Activated naive CD4-positive, alpha-beta T cell treated with anti-CD3 and anti-CD28 coated beads, Interleukin-2, amount 50 U/mL, for 72 hours (primary cell): ENCODE data around the gene OR5D16. TPM values are rescaled to one million over a fixed set of nuclear protein-coding genes. Genes with fewer than 3 reads are reported as not detected.
"Not testable (repeated sequence)": the region's sequence is repeated elsewhere in the genome, so short reads cannot be mapped to it uniquely, and the experiment has no call there.

ENCODE experiments used
- ATAC-seq, 2 donors: fragments of 150-1000 bp; cut with Tn5 transposase; 2 replicates each; pipeline ENCODE4 v1.10.0; 2021; ENCODE audit warnings: mild to moderate bottlenecking in 2 of 2, moderate library complexity in 2 of 2
- DNase-seq, 2 donors: peaks; one replicate each; pipeline ENCODE4 v3.0.0; 2021 to 2022; ENCODE audit warnings: low spot score in 2 of 2
- H3K27ac Mint-ChIP-seq, 2 donors: one replicate each; pipeline ENCODE4 v1.8.0; 2022; ENCODE audit warnings: mild to moderate bottlenecking in 2 of 2, mixed read lengths in 2 of 2
- H3K36me3 Mint-ChIP-seq, 2 donors: one replicate each; pipeline ENCODE4 v1.8.0; 2022; ENCODE audit warnings: mixed read lengths in 2 of 2
- H3K9me3 Mint-ChIP-seq, 2 donors: one replicate each; pipeline ENCODE4 v1.8.0; 2022; ENCODE audit warnings: mixed read lengths in 2 of 2
- total RNA-seq, 2 donors: library from RNA; stranded (reverse); gene quantifications; one replicate each; pipeline ENCODE4 v1.2.3, GENCODE V29; 2022

The OR5D16 gene
- total RNA-seq, result not detected

GRCh38 chr11:55838452-55838851 lies at the start of gene OR5D16:
Gene OR5D16, plus strand, starts transcription at chr11:55838752. Its CDS starts 0 bp downstream, at chr11:55838752.
- DNase-seq (no peak), ATAC-seq (no peak)
- Mint-ChIP-seq H3K9me3 (peaks cover 13 to 19% of the 10 kb centered on the region in 2 donors), H3K27ac (no peak within 1 kb of the TSS), H3K36me3 (no peaks in the 10 kb centered on the region)

GRCh38 chr11:55791606-55792005 lies 46.9 kb upstream of the OR5D16 start:
- Mint-ChIP-seq H3K36me3 (peaks cover 0 to 7% of the 10 kb centered on the region in 2 donors), H3K27ac (no peak overlapping the region)

GRCh38 chr11:55793321-55793720 lies 45.2 kb upstream of the OR5D16 start:
- H3K27ac Mint-ChIP-seq, result no peak overlapping the region
- H3K36me3 Mint-ChIP-seq, result no peaks in the 10 kb centered on the region
- ATAC-seq, result no peak
- DNase-seq, result no peak
- H3K9me3 Mint-ChIP-seq, result peaks cover 14 to 17% of the 10 kb centered on the region in 2 donors

More at GRCh38 chr11:55791606-55792005, 46.9 kb upstream of the OR5D16 start:
- peaks cover 21 to 23% of the 10 kb centered on the region in 2 donors for H3K9me3 Mint-ChIP-seq
- DNase-seq (no peak), ATAC-seq (no peak)

GRCh38 chr11:55795256-55795655 lies 43.3 kb upstream of the OR5D16 start, which contains the start of gene OR5D14:
Gene OR5D14, plus strand, starts transcription at chr11:55795556. Its CDS starts 0 bp downstream, at chr11:55795556.
- Mint-ChIP-seq H3K9me3 (peaks cover 24 to 28% of the 10 kb centered on the region in 2 donors), H3K27ac (no peak within 1 kb of the TSS), H3K36me3 (peaks cover 0 to 6% of the 10 kb centered on the region in 2 donors)
- ATAC-seq (no peak), DNase-seq (no peak)

- peaks cover 0 to 6% of the 10 kb centered on the region in 2 donors for H3K36me3 Mint-ChIP-seq
- no peak overlapping the region for H3K27ac Mint-ChIP-seq
- H3K9me3 Mint-ChIP-seq, result peaks cover 24 to 32% of the 10 kb centered on the region in 2 donors
- no peak for ATAC-seq
- no peak for DNase-seq
Observed at GRCh38 chr11:55806248-55806647, 32.3 kb upstream of the OR5D16 start.

GRCh38 chr11:55811067-55811466 lies 27.5 kb upstream of the OR5D16 start, which contains the start of gene OR5L1:
Gene OR5L1, plus strand, starts transcription at chr11:55811367. Its CDS starts 100 bp downstream, at chr11:55811467.
- peaks cover 31 to 32% of the 10 kb centered on the region in 2 donors for H3K9me3 Mint-ChIP-seq
- DNase-seq (no peak), ATAC-seq (no peak)
- no peak within 1 kb of the TSS for H3K27ac Mint-ChIP-seq
- peaks cover 0 to 6% of the 10 kb centered on the region in 2 donors for H3K36me3 Mint-ChIP-seq

- Mint-ChIP-seq H3K9me3 (peaks cover 22 to 25% of the 10 kb centered on the region in 2 donors), H3K27ac (no peak within 1 kb of the TSS), H3K36me3 (peaks cover 0 to 4% of the 10 kb centered on the region in 2 donors)
- no peak for DNase-seq
- no peak for ATAC-seq
Observed at GRCh38 chr11:55819330-55819729, 19.2 kb upstream of the OR5D16 start, which contains the start of gene OR5D18. Gene OR5D18, plus strand, starts transcription at chr11:55819630. Its CDS starts 0 bp downstream, at chr11:55819630.

GRCh38 chr11:55826919-55827318 lies 11.6 kb upstream of the OR5D16 start, which contains the start of gene OR5L2:
Gene OR5L2, plus strand, starts transcription at chr11:55827219. Its CDS starts 0 bp downstream, at chr11:55827219.
- no peak within 1 kb of the TSS for H3K27ac Mint-ChIP-seq
- DNase-seq (no peak), ATAC-seq (no peak)
- no peaks in the 10 kb centered on the region for H3K36me3 Mint-ChIP-seq
- H3K9me3 Mint-ChIP-seq, result peaks cover 13 to 18% of the 10 kb centered on the region in 2 donors

GRCh38 chr11:55847453-55847852 lies 8.9 kb downstream of the OR5D16 start:
- no peak for DNase-seq
- Mint-ChIP-seq H3K9me3 (peaks cover 13 to 14% of the 10 kb centered on the region in 2 donors), H3K27ac (no peak overlapping the region), H3K36me3 (no peaks in the 10 kb centered on the region)
- no peak for ATAC-seq

- Mint-ChIP-seq H3K9me3 (peaks cover 14 to 24% of the 10 kb centered on the region in 2 donors), H3K36me3 (no peaks in the 10 kb centered on the region)
- ATAC-seq, result no peak
Observed at GRCh38 chr11:55849037-55849436, 10.5 kb downstream of the OR5D16 start.

GRCh38 chr11:55852141-55852540 lies 13.6 kb downstream of the OR5D16 start:
- Mint-ChIP-seq H3K9me3 (peaks cover 14 to 30% of the 10 kb centered on the region in 2 donors), H3K36me3 (no peaks in the 10 kb centered on the region), H3K27ac (no peak overlapping the region)
- ATAC-seq (no peak), DNase-seq (no peak)

More at GRCh38 chr11:55849037-55849436, 10.5 kb downstream of the OR5D16 start:
- no peak for DNase-seq
- no peak overlapping the region for H3K27ac Mint-ChIP-seq

GRCh38 chr11:55854704-55855103 lies 16.2 kb downstream of the OR5D16 start:
- Mint-ChIP-seq H3K36me3 (no peaks in the 10 kb centered on the region), H3K9me3 (peaks cover 20 to 25% of the 10 kb centered on the region in 2 donors), H3K27ac (no peak overlapping the region)
- ATAC-seq, result no peak
- DNase-seq, result no peak

GRCh38 chr11:55867354-55867753 lies 28.8 kb downstream of the OR5D16 start:
- Mint-ChIP-seq H3K9me3 (peaks cover 12 to 14% of the 10 kb centered on the region in 2 donors), H3K36me3 (peaks cover 0 to 12% of the 10 kb centered on the region in 2 donors)
- DNase-seq, ATAC-seq, H3K27ac Mint-ChIP-seq: not testable (repeated sequence)

- DNase-seq, ATAC-seq: not testable (repeated sequence)
- peaks cover 0 to 14% of the 10 kb centered on the region in 2 donors for H3K36me3 Mint-ChIP-seq
Observed at GRCh38 chr11:55872731-55873130, 34.2 kb downstream of the OR5D16 start.

GRCh38 chr11:55873146-55873545 lies 34.6 kb downstream of the OR5D16 start:
- peaks cover 0 to 10% of the 10 kb centered on the region in 2 donors for H3K36me3 Mint-ChIP-seq
- not testable (repeated sequence) for H3K27ac Mint-ChIP-seq, DNase-seq, ATAC-seq, H3K9me3 Mint-ChIP-seq

More at GRCh38 chr11:55872731-55873130, 34.2 kb downstream of the OR5D16 start:
- not testable (repeated sequence) for H3K27ac Mint-ChIP-seq, H3K9me3 Mint-ChIP-seq

- not testable (repeated sequence) for DNase-seq, ATAC-seq, H3K36me3 Mint-ChIP-seq, H3K27ac Mint-ChIP-seq
- peaks cover 5 to 12% of the 10 kb centered on the region in 2 donors for H3K9me3 Mint-ChIP-seq
Observed at GRCh38 chr11:55882997-55883396, 44.4 kb downstream of the OR5D16 start, which contains the start of gene TRIM51. Gene TRIM51, plus strand, starts transcription at chr11:55883297. Its CDS starts 2,132 bp downstream, at chr11:55885429.

- not testable (repeated sequence) for ATAC-seq, DNase-seq, H3K36me3 Mint-ChIP-seq, H3K27ac Mint-ChIP-seq
- H3K9me3 Mint-ChIP-seq, result peaks cover 5 to 10% of the 10 kb centered on the region in 2 donors
Observed at GRCh38 chr11:55884995-55885394, 46.4 kb downstream of the OR5D16 start.
